Measurements from ENCODE around the gene SMIM33.

SMIM33 gene

DNA sequence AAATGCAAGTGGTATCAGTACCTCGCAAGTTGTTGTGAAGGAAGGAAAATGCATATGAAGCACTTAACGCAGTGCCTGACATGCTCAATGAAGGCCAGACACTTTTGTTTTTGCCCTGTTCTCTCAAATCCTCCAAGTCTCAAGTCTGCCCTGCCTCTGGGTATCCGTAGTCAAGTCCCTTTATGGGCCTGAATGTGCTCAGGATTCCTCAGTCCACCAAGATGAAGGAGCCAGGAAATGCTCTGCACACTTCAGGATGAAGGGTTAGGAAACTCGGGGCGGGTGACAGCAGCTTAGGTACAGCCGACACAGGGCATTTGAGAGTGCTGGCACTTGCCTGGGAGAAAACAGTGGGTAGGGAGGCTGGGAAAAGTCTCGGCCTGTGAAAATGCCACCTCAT lies 9.6 kb upstream of the SMIM33 start:
- TF ChIP-seq TAF1 (IDR thresholded peaks at IDR 0.05; ENCODE audit: borderline replicate concordance, insufficient read depth, low read length) (no peak), FOXP2 (optimal IDR thresholded peaks at IDR 0.05; ENCODE audit: borderline replicate concordance, extremely low read depth, extremely low read length, insufficient read depth) (no peak), POLR2AphosphoS5 (IDR thresholded peaks at IDR 0.05; ENCODE audit: low read depth, low read length) (no peak), SIN3A (IDR thresholded peaks at IDR 0.05; ENCODE audit: borderline replicate concordance, insufficient read depth, low read length) (no peak)
- TF ChIP-seq, protein P1, sequence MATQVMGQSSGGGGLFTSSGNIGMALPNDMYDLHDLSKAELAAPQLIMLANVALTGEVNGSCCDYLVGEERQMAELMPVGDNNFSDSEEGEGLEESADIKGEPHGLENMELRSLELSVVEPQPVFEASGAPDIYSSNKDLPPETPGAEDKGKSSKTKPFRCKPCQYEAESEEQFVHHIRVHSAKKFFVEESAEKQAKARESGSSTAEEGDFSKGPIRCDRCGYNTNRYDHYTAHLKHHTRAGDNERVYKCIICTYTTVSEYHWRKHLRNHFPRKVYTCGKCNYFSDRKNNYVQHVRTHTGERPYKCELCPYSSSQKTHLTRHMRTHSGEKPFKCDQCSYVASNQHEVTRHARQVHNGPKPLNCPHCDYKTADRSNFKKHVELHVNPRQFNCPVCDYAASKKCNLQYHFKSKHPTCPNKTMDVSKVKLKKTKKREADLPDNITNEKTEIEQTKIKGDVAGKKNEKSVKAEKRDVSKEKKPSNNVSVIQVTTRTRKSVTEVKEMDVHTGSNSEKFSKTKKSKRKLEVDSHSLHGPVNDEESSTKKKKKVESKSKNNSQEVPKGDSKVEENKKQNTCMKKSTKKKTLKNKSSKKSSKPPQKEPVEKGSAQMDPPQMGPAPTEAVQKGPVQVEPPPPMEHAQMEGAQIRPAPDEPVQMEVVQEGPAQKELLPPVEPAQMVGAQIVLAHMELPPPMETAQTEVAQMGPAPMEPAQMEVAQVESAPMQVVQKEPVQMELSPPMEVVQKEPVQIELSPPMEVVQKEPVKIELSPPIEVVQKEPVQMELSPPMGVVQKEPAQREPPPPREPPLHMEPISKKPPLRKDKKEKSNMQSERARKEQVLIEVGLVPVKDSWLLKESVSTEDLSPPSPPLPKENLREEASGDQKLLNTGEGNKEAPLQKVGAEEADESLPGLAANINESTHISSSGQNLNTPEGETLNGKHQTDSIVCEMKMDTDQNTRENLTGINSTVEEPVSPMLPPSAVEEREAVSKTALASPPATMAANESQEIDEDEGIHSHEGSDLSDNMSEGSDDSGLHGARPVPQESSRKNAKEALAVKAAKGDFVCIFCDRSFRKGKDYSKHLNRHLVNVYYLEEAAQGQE (IDR thresholded peaks at IDR 0.05; ENCODE audit: insufficient read depth in 1 of 2, low read depth in 2 of 2, low read length in 2 of 2): no peak

DNA sequence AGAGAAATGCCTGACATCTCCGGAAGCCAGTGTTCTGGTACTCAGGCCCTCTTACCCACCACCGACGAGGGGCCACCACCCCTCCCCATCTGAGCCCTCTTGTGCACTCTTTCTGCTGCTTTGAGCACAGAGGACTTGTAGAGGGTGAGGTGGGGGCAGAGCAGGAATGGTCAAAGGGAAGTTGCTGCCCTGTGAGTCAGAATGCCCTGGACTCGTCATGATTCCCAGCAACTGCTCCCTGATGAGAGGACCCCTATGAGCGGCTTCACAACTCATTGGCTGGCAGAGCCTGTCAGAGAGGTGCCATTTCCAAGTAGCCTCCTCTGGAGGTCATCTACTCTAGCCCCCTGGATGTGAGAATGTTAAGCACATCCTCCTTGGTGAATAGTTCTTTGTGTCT lies 9.1 kb upstream of the SMIM33 start:
- TF ChIP-seq, protein P1 (IDR thresholded peaks at IDR 0.05; ENCODE audit: insufficient read depth in 1 of 2, low read depth in 2 of 2, low read length in 2 of 2): no peak
- TF ChIP-seq FOXP2 (optimal IDR thresholded peaks at IDR 0.05; ENCODE audit: borderline replicate concordance, extremely low read depth, extremely low read length, insufficient read depth) (no peak), TAF1 (IDR thresholded peaks at IDR 0.05; ENCODE audit: borderline replicate concordance, insufficient read depth, low read length) (no peak), POLR2AphosphoS5 (IDR thresholded peaks at IDR 0.05; ENCODE audit: low read depth, low read length) (no peak), SIN3A (IDR thresholded peaks at IDR 0.05; ENCODE audit: borderline replicate concordance, insufficient read depth, low read length) (no peak)

DNA sequence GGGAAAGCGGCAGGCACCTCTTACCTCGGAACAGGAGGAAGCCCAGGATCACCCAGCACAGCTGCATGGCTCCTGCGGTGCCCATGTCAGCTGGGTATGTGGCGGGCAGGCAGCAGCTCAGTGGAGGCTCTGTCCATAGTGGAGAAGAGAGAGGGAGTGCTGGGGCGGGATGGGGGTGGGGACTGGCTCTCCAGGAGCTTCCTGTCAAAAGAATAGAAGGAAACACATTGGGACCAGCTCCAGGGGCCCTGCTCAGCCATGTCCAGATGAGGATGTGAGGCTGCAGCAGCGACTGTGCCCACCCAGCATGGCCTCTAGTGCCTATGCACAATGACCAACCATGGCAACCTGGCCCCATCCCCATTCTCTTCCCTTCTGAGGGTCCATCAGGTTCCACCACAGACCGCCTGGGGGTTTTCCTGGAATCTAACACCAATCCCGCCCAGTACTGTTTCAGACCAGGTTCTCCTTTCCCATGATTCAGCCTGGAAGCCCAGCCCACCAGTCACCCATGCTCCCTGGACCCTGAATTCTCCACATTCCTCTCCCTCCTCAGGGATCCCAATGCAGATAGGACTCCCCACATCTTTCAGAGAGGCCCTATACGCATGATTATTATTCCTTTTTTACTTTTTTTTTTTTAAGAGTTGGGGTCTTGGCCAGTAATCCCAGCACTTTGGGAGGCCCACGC lies 8.1 kb upstream of the SMIM33 start, which contains the start of gene ECSCR:
Gene ECSCR (minus strand): TSS at position 158 of the 691 bp plus-strand sequence. CDS start 73 bp downstream, at position 85.
- TF ChIP-seq, protein P1 (IDR thresholded peaks at IDR 0.05; ENCODE audit: insufficient read depth in 1 of 2, low read depth in 2 of 2, low read length in 2 of 2): no peak; a peak in 1 of 4 replicates
- no peak for TF ChIP-seq POLR2AphosphoS5 (IDR thresholded peaks at IDR 0.05; ENCODE audit: low read depth, low read length)
- TF ChIP-seq FOXP2 (optimal IDR thresholded peaks at IDR 0.05; ENCODE audit: borderline replicate concordance, extremely low read depth, extremely low read length, insufficient read depth): no peak
- no peak for TF ChIP-seq SIN3A (IDR thresholded peaks at IDR 0.05; ENCODE audit: borderline replicate concordance, insufficient read depth, low read length)
- TF ChIP-seq TAF1 (IDR thresholded peaks at IDR 0.05; ENCODE audit: borderline replicate concordance, insufficient read depth, low read length): no peak

DNA sequence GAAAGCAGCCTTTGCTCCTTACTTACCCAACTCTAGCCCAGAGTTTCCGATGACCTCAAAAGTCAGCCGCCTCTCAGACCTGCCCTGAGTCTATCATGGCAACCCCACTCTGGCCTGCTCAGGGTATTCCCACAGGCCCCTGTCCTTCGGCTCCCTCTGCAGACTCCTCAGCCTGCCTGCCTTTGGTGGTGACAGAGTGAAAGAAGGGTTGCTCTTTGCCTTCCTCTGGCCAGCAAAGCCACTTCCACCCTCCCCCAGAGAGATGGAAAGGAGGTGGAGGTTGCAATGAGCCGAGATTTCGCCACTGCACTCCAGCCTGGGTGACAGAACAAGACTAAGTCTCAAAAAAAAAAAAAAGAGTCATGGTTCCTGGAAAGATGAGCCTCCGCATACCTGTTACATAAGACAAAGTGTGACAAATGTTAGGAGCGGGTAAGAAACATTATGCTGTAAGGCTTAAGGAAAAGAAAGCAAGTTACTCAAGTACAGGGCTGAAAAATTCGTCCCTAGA lies 2.3 kb upstream of the SMIM33 start:
- TF ChIP-seq POLR2AphosphoS5 (IDR thresholded peaks at IDR 0.05; ENCODE audit: low read depth, low read length) (no peak), FOXP2 (optimal IDR thresholded peaks at IDR 0.05; ENCODE audit: borderline replicate concordance, extremely low read depth, extremely low read length, insufficient read depth) (no peak), SIN3A (IDR thresholded peaks at IDR 0.05; ENCODE audit: borderline replicate concordance, insufficient read depth, low read length) (no peak), TAF1 (IDR thresholded peaks at IDR 0.05; ENCODE audit: borderline replicate concordance, insufficient read depth, low read length) (no peak)
- TF ChIP-seq, protein P1 (IDR thresholded peaks at IDR 0.05; ENCODE audit: insufficient read depth in 1 of 2, low read depth in 2 of 2, low read length in 2 of 2): no peak
